ENCODE measurements around the gene SPG7.
A peak's percentile ranks its signal among the peaks of the same experiment; 100 is the strongest.

SPG7 gene

GRCh38 chr16:89548344-89549006, 40.3 kb downstream of the SPG7 start:
- no peak for DNase-seq

- no peak for DNase-seq
Measured at GRCh38 chr16:89549007-89549700, 41.0 kb downstream of the SPG7 start.

GRCh38 chr16:89550421-89551007, 42.3 kb downstream of the SPG7 start:
- no peak for DNase-seq

GRCh38 chr16:89552329-89552728, 44.1 kb downstream of the SPG7 start:
- no peak for DNase-seq

GRCh38 chr16:89552913-89553312, 44.7 kb downstream of the SPG7 start:
- no peak for DNase-seq

GRCh38 chr16:89553733-89554132, 45.5 kb downstream of the SPG7 start:
- DNase-seq, result no peak

- no peak for DNase-seq
Measured at GRCh38 chr16:89554343-89554742, 46.1 kb downstream of the SPG7 start.

- no peak for DNase-seq
Measured at GRCh38 chr16:89555265-89555664, 47.1 kb downstream of the SPG7 start.

- DNase-seq, result no peak
Measured at GRCh38 chr16:89555780-89556179, 47.6 kb downstream of the SPG7 start.

- peak; percentile 39 for DNase-seq
Measured at GRCh38 chr16:89556750-89557689, 48.8 kb downstream of the SPG7 start.

- DNase-seq, result no peak
Measured at GRCh38 chr16:89557690-89558490, 49.7 kb downstream of the SPG7 start.

- DNase-seq, result peak; percentile 82
Measured at GRCh38 chr16:89560378-89561141, 52.4 kb downstream of the SPG7 start, which contains the start of gene RPL13. Gene RPL13 (plus strand): TSS chr16:89560682. CDS start chr16:89560960, 278 bp downstream.

- no peak for DNase-seq
Measured at GRCh38 chr16:89561142-89561883, 53.1 kb downstream of the SPG7 start.

GRCh38 chr16:89561884-89562599, 53.8 kb downstream of the SPG7 start:
- DNase-seq, result no peak

GRCh38 chr16:89562939-89563338, 54.7 kb downstream of the SPG7 start:
- no peak for DNase-seq

- DNase-seq, result no peak
Measured at GRCh38 chr16:89563639-89564392, 55.6 kb downstream of the SPG7 start.

GRCh38 chr16:89564476-89565255, 56.5 kb downstream of the SPG7 start:
- DNase-seq, result no peak

- no peak for DNase-seq
Measured at GRCh38 chr16:89565256-89565505, 57.0 kb downstream of the SPG7 start.

All from NCI-H1694 treated with DMSO at 0.1 percent for 48 hours (cell line).